HG02678 (cell line): Measurements from ENCODE around the gene FEM1A.
"Not testable (repeated sequence)": the region's sequence is repeated elsewhere in the genome, so short reads cannot be mapped to it uniquely, and the experiment has no call there.

ENCODE experiments used
- ATAC-seq: cut with Tn5 transposase; IDR thresholded peaks from one replicate; pipeline ENCODE4 v1.9.1; 2021; ENCODE audit warnings: mild to moderate bottlenecking, moderate library complexity; ENCODE audit not compliant: unreplicated experiment

The FEM1A gene

GRCh38 chr19:4791183-4792018, at the start of gene FEM1A:
Gene FEM1A, plus strand, starts transcription at chr19:4791734. Its CDS starts 121 bp downstream, at chr19:4791855.
- peak; percentile 92 for ATAC-seq

GRCh38 chr19:4742723-4743646, 48.5 kb upstream of the FEM1A start:
- ATAC-seq, result no peak

DNA sequence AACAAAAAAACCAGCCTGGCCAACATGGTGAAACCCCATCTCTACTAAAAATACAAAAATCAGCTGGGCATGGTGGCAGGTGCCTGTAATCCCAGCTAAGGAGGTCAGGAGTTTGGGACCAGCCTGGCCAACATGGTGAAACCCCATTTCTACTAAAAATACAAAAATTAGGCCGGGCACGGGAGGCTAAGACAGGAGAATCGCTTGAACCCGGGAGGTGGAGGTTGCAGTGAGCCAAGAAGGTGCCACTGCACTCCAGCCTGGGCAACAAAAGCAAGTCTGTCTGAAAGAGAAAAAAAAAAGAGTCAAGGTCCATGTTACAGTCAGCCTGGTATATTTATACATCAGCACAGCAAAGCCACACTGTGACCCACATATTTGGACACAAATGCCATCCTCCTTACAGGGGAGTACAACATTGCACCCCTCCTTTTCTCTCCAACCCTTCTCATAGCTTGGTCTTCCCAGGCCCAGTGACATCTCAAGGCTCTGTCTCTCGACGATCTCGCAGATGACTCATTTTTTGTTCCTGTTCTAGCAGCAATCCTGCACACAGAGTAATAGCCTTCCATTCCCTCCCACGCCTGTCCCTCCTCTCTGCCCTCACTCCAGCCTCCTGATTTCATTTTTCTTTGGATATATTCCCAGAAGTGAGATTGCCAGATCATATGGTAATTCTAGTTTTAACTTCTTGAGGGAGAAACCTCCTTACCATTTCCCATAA, 46.9 kb upstream of the FEM1A start:
- no peak for ATAC-seq

- not testable (repeated sequence) for ATAC-seq
These were observed 46.4 kb upstream of the FEM1A start for GRCh38 chr19:4745175-4745574.

DNA sequence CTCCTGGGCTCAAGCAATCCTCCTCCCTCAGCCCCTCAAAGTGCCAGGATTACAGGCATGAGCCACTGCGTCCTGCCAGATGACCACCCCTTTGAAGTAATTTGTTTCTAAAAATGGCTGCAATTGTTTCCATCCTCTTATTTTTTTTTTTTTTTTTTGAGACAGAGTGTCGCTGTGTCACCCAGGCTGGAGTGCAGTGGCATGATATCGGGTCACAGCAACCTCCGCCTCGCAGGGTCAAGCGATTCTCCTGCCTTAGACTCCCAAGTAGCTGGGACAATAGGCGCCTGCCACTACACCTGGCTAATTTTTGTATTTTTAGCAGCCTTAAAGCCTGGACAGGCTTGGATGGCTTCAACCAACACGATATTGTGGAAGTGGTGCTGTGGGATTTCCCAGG, 45.5 kb upstream of the FEM1A start:
- no peak for ATAC-seq

GRCh38 chr19:4748185-4748584, 43.3 kb upstream of the FEM1A start:
- no peak for ATAC-seq

DNA sequence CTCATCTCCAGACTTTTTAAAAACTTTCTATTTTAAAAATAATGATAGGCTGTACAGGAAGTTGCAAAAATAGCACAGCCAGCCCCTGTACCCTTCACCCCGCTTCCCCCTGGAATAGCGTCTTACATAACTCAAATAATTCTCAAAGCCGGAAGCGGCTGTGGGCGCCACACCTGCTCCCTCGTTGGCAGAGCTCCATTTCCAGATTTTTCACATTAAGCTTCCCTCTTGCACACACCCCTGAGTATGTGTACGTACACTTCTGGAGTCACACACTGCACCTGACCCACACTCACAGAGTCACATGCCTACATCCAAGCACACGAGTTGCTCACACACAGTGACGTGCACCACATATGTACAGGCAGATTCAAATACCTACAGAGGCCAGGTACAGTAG, 42.9 kb upstream of the FEM1A start:
- ATAC-seq, result no peak

- ATAC-seq, result no peak
These were observed 41.5 kb upstream of the FEM1A start for GRCh38 chr19:4749870-4750590.

DNA sequence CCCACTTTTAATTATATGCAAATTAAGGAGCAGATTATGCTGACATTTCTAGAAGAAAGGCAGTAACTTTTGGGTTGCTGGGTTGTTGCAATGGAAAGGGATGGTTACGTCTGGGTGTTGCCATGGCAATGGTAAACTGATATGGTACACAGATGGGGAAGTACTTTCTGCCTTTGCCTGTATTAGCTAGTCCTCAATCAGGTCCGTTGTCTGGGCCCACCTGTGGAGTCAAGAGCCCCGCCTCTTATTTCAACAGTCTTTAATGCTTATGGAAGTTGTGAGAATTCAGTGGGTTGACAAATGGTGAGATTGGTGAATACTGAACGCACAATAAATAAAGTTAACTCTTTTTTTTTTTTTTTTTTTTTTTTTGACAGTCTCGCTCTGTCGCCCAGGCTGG, 37.3 kb upstream of the FEM1A start:
- no peak for ATAC-seq

DNA sequence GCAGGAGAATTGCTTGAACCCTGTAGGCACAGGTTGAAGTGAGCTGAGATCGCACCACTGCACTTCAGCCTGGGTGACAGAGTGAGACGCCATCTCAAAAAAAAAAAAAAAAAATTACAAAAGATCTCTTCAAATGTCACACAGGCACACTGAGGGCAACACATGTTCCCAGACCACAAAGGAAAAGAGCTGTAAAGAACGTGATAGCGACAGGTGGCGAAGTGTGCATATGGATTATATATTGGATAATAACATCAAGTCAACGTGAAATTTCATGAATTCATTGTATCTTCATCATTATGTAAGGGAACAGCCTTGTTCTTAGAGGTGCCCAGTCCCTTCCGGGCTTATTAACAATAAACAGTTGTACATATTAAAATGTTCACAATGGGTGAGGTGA, 36.1 kb upstream of the FEM1A start:
- ATAC-seq, result no peak

DNA sequence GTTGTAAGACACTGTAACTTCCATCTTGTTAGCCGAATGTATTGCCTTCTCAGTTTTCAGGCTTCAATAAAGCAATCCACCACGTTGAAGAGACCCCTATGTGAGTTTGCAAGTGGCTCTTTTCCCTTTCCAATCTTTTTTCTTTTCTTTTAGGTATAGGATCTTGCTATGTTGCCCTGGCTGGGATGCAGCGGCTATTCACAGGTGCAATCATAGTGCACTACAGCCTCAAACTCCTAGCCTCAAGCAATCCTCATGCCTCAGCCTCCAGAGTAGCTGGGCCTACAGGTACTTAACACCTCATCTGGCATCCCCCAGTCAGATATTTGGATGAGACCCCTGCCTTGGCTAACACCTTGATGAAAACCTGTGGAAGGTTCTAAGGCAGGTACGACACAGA, 33.5 kb upstream of the FEM1A start:
- ATAC-seq, result no peak

- ATAC-seq, result no peak
These were observed 32.9 kb upstream of the FEM1A start for GRCh38 chr19:4758659-4759058.

- ATAC-seq, result peak; percentile 73
These were observed 31.9 kb upstream of the FEM1A start for GRCh38 chr19:4759388-4760284.

GRCh38 chr19:4760285-4760650, 31.3 kb upstream of the FEM1A start:
- ATAC-seq, result no peak

DNA sequence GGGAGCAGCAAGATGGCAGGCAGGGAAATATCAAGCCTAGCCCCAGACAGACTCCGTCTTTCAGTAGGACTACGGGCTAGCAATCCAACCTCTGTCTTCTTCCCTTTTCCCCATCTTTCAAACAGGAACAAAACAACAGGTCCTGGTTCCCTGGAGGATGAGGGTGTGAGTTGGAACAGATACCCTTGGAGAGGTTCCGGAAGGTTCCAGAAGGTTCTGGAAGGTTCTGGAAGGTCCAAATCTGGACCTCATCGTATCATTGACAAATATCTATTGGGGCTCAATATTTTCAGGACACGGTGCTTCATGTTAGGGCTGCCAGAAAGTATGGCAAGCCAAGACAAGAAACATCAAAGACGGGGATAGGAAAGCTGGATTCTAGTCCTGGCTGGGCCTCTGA, 28.5 kb upstream of the FEM1A start:
- no peak for ATAC-seq

GRCh38 chr19:4764393-4764660, 27.2 kb upstream of the FEM1A start:
- no peak for ATAC-seq

GRCh38 chr19:4768934-4769777, 22.4 kb upstream of the FEM1A start:
- ATAC-seq, result no peak

DNA sequence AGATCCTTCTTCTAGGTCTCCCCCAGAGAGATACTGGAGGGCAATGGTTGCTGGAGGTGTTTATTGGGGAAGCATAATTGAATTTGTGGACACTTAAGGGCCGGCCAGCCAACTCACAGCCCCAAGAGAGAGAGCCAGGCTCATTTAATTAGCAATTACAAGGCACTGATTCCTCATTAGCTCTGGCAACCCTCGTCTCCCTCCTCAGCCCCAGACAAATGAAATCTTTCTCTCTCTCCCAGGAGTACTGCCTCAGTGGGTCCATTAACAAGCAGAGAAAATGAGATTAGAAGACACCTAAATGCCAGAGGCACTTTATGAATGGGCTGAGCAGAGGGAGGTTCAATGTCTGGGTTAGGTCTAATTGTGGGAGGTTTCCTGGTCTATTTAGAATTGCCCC, 19.0 kb upstream of the FEM1A start:
- no peak for ATAC-seq

GRCh38 chr19:4773047-4773640, 18.4 kb upstream of the FEM1A start:
- ATAC-seq, result no peak
